Tongue (tissue), 3 donors: Measurements from ENCODE around the gene DYRK1B. TPM values are rescaled to one million over a fixed set of nuclear protein-coding genes. Genes with fewer than 3 reads are reported as not detected.
A peak's percentile ranks its signal among the peaks of the same experiment; 100 is the strongest.
"Not testable (repeated sequence)": the region's sequence is repeated elsewhere in the genome, so short reads cannot be mapped to it uniquely, and the experiment has no call there.

Experiments used
- DNase-seq: peaks from one replicate; pipeline ENCODE4 v3.0.0-alpha.2; 2015
- small RNA-seq: library from RNA; depleted of rRNA; stranded (forward); fragments of <200 nt; gene quantifications from one replicate; pipeline ENCODE3, GENCODE V24; 2014; ENCODE audit warnings: low replicate concordance
- total RNA-seq: library from RNA; depleted of rRNA; stranded (reverse); fragments of >200 nt; gene quantifications from one replicate; pipeline ENCODE4 v1.2.3, GENCODE V29; 2014

DYRK1B gene
- total RNA-seq, 1 donor from 2014 or later, result 45.6 TPM

- no peak for DNase-seq
Measured at GRCh38 chr19:39809368-39809767, 24.6 kb downstream of the DYRK1B start.

- not testable (repeated sequence) for DNase-seq
Measured at GRCh38 chr19:39808688-39809087, 25.3 kb downstream of the DYRK1B start.

DNA sequence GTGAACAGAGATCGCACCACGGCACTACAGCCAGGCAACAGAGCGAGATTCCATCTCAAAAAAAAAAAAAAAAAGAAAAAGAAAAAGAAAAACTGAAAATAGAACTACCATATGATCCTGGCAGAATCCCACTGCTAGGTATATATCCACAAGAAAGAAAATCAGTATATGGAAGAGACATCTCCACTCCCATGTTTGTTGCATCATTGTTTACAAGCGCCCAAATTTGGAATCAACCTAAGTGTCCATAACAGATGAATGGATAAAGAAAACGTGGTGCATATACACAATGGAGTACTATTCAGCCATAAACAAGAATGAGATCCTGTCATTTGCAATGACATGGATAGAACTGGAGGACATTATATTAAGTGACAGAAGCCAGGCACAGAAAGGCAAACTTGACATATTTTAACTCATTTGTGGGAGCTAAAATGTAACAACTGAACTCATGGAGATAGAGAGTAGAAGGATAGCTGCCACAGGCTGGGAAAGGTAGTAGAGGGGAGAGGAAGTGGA, 26.1 kb downstream of the DYRK1B start:
- no peak for DNase-seq

DNA sequence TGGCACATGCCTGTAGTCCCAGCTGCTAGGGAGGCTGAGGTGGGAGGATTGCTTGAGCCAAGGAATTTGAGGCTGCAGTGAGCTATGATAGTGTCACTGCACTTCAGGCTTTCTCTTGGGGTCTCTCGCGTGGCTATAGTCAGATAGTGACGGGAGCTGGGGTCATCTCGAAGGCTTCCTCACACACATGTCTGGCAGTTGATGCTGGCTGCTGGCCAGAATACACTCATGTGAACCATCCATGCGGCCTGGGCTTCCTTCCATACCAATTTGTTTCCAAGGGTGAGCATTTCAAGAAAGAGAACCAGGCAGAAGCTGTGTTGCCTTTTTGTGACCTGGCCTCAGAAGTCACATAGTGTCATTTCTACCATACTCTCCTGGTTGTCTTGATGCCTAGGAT, 28.9 kb downstream of the DYRK1B start:
- peak; percentile 57 for DNase-seq

DNA sequence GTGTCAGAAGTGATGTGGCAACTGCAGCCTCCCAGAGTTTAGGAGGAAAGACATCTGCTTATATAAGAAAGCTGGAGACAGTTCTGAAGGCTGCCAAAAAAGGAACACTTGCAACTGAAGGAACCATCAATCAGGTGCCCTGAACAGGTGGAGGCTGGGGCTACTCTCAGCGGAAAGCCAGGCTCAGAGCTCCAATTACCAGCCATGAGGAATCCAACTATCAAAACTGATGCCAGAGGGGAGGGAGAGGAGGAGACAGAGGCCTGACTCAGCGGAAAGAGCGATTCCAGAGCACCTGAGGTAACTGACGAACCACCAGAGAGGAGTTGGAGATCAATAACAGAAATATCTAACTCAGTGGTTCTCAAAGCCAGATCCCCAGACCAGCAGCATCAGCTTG, 31.0 kb downstream of the DYRK1B start:
- peak; percentile 68 for DNase-seq

DNA sequence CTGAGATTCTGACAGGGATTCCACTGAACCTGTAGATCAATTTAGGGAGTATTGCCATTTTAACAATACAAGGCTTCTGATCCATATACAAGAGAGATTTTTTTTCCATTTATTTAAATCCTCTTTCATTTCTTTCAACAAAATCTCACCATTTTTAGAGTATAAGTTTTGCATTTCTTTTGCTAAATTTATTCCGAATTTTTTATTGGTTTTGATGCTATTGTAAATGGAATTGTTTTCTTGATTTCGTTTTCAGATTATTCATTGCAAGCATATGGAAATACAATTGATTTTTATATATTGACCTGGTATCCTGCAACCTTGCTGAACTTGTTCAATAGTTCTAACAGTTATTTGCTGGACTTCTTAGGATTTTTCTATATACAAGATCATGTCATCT, 36.9 kb downstream of the DYRK1B start:
- no peak for DNase-seq

DNA sequence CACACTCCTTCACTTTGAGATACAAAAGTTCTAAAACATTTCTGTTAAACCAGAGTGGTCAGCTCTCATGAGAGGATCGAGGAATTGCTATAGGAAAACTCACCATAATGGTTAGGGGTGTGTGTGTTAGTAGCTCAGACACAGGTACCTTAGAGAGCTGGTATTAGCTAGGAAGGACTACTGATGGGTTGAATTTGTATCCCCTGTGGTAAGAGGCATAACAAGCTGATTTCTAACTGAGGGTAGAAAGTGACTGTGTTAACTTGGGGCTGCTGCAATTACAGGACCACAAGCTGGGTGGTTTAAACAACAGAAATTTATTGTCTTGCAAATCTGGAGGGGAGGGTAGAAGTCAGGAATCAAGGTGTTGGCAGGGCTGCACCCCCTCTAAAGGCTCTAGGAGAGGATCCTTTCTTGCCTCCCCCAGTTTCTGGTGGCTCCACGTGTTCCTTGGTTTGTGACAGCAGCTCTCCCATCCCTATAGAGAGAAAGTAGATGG, 37.9 kb downstream of the DYRK1B start:
- DNase-seq, result no peak

DNA sequence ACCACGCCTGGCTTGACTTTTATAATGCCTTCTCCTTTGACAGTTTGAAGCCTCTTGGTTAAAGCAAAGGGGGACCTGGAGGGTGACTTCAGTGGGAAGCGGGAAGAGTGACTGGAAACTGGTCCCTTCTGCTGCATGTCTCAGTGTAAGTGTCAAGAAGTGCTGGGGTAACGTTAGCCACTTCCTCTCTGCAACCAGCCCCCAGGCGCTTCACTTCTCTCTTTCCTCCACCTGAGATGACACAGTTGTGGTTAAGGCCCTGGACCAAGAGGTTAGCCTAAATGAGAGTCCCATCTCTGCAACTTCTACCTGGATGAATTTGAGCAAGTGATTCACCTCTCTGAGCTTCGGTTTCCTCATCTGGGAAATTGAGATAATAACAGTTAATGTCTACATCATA, 39.0 kb downstream of the DYRK1B start:
- no peak for DNase-seq

DNA sequence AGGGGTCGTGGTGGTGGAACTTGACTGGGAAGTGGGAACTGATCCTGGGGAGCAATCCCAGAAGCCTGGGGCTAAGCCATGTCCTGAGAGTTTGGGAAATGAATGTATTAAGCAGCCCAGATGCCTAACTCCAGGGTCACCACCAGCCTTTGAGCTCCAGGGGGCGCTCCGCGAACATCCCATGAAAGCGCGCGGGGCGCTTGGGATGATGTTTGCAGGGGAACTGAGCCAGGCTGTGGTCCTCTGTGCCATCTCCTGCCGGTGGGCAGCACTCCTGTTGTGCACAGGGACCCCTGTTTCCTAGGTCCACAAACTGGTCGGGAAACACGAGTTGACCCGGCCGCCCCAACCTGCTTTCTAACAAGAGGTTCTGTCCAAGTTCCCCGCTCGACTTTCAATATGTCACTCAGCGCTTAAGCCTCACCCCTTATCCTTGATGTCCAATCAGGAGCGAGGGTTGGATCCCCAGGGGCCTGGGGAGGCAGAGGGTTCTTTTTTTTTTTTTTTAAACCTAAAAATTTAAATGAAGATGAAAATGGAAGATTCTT, 40.9 kb downstream of the DYRK1B start:
- peak; percentile 93 for DNase-seq

DNA sequence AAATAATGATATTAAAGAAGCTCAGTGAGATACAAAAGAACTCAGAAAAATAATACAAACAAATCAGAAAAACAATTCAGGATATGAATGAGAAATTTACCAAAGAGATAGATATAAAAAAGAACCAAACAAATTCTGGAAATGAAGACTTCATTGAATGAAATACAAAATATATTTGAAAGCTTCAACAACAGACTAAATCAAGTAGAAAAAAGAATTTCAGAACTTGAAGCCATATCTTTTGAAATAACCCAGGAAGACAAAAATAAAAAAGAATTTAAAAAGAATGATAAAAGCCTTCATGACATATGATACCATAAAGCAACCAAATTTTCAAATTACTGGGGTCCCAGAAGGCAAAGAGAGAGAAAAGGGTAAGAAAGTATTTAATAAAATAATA, 45.7 kb downstream of the DYRK1B start:
- DNase-seq, result no peak

DNA sequence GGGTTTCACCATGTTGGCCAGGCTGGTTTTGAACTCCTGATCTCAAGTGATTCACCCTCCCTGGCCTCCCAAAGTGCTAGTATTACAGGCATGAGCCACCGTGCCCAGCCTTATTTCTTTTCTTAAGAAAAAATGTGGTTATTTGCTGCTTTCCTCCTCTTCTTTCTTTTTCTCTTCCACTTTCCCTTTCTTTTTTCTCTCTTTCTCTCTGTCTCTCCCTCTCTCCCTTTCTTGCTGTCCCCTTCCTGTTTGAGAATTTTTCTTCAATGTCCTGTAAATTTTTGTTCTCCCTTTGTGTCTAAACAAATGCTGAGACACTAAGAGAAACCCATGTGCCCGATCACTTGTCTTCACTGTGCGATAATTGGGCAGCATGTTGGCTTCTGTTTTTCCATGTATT, 53.1 kb downstream of the DYRK1B start:
- DNase-seq, result no peak

- DNase-seq, result no peak
Measured at GRCh38 chr19:39778763-39779162, 55.2 kb downstream of the DYRK1B start, which contains the start of gene LEUTX. Gene LEUTX (plus strand): TSS chr19:39778854. CDS start chr19:39778921, 67 bp downstream.

Small RNA genes within 50 kb of the gene (small RNA-seq; reads per million reads assigned to genes)
- gene MIR6719, result not detected

Other genes starting within 250 kb of the DYRK1B start
- gene LGALS13, start 231.6 kb downstream of the DYRK1B start, total RNA-seq, result not detected
- gene LGALS16, start 178.2 kb downstream of the DYRK1B start, total RNA-seq, result not detected
- gene LGALS14, start 129.7 kb downstream of the DYRK1B start, total RNA-seq, result not detected
- not detected for gene CLC, start 96.1 kb downstream of the DYRK1B start, total RNA-seq
- not detected for gene LEUTX, start 55.3 kb downstream of the DYRK1B start, total RNA-seq
- gene FBL, start 12.2 kb upstream of the DYRK1B start, total RNA-seq, result 194 TPM
- gene FCGBP, start 100.5 kb upstream of the DYRK1B start, total RNA-seq, result 17.0 TPM
- 56.2 TPM for gene PSMC4, start 137.0 kb upstream of the DYRK1B start, total RNA-seq
- gene ZNF546, start 162.9 kb upstream of the DYRK1B start, total RNA-seq, result 16.4 TPM
- 18.4 TPM for gene ZNF780B, start 222.1 kb upstream of the DYRK1B start, total RNA-seq